ENCODE results near the gene LSP1. TPM values are rescaled to one million over a fixed set of nuclear protein-coding genes. Genes with fewer than 3 reads are reported as not detected.
A peak's percentile ranks its signal among the peaks of the same experiment; 100 is the strongest.
"Not testable (repeated sequence)": the region's sequence is repeated elsewhere in the genome, so short reads cannot be mapped to it uniquely, and the experiment has no call there.

Gene LSP1
- total RNA-seq, 1 experiment from 2014 or later = 0.90 TPM

DNA sequence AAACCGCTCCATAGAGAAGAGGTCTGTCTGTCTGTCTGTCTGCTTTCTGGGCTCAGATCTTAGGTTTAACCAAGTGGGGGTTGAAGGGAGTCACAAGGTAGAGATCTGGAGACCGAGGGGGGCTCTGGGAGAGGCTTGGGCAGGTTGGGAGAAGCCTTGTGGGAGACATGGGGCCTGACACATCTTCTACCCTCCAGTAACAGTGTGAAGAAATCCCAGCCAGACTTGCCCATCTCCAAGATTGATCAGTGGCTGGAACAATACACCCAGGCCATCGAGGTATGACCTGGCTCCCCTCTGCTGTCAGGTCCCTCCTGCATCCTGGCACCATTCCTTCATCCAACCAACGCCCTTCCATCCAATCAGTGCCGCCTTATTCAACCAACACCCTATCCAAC is 31.4 kb downstream of the LSP1 start:
- H3K9me3 ChIP-seq (ENCODE audit: control insufficient read depth, insufficient read depth, low read depth, low read length) = no peaks in the 10 kb centered on the region
- no peak overlapping the region for H3K27ac ChIP-seq (ENCODE audit: low read length)
- no peak for ATAC-seq
- no peak for TF ChIP-seq REST (IDR thresholded peaks at IDR 0.05; ENCODE audit: insufficient read depth in 1 of 2, low read depth in 2 of 2, low read length in 1 of 2)
- TF ChIP-seq POLR2AphosphoS5 (IDR thresholded peaks at IDR 0.05; ENCODE audit: low read depth, low read length) = no peak
- no peak for TF ChIP-seq SIN3A (IDR thresholded peaks at IDR 0.05; ENCODE audit: borderline replicate concordance, insufficient read depth, low read depth, low read length)
- no peak for TF ChIP-seq TCF7L2 (IDR thresholded peaks at IDR 0.05; ENCODE audit: low read depth, low read length)
- ChIA-PET CTCF (interaction anchor here (0.6 to 0.9 kb wide), 3 partner anchors 17 to 267 kb away, joined by 3 to 6 read pairs (median 5); no protein-coding TSS in a partner anchor), POLR2A (no interaction called here)
- H3K4me1 ChIP-seq (ENCODE audit: control insufficient read depth, insufficient read depth, low read length) = peaks cover 2% of the 10 kb centered on the region; the same call in 1 of the 2 replicates
- H3K4me3 ChIP-seq (ENCODE audit: low read depth in 2 of 2, low read length in 2 of 2) = no peak overlapping the region
- no TSS peak for BruUV-seq (replicated peaks)
- H3K36me3 ChIP-seq (ENCODE audit: control insufficient read depth, insufficient read depth, low read length) = no peaks in the 10 kb centered on the region
- intact Hi-C loops (cut with micrococcal nuclease; ENCODE audit: unreplicated experiment) = no loop called here
- in situ Hi-C loops (cut with HindIII; ENCODE audit: low pct_unique_long_range_greater_than_20kb, low sequenced_read_pairs) = no loop called here
- no peaks in the 10 kb centered on the region for H3K27me3 ChIP-seq (ENCODE audit: control insufficient read depth, insufficient read depth, low read length)
- no peak for DNase-seq (ENCODE audit: low read depth, low spot score)

- in situ Hi-C loops (cut with HindIII; ENCODE audit: low pct_unique_long_range_greater_than_20kb, low sequenced_read_pairs); H3K4me3 ChIP-seq (ENCODE audit: low read depth in 2 of 2, low read length in 2 of 2); CTCF ChIA-PET; H3K36me3 ChIP-seq (ENCODE audit: control insufficient read depth, insufficient read depth, low read length); ATAC-seq; H3K27me3 ChIP-seq (ENCODE audit: control insufficient read depth, insufficient read depth, low read length); H3K9me3 ChIP-seq (ENCODE audit: control insufficient read depth, insufficient read depth, low read depth, low read length); DNase-seq (ENCODE audit: low read depth, low spot score); BruUV-seq (replicated peaks); H3K4me1 ChIP-seq (ENCODE audit: control insufficient read depth, insufficient read depth, low read length); POLR2A ChIA-PET; intact Hi-C loops (cut with micrococcal nuclease; ENCODE audit: unreplicated experiment); H3K27ac ChIP-seq (ENCODE audit: low read length): not testable (repeated sequence)
Measured at GRCh38 chr11:1886551-1886950, 33.7 kb downstream of the LSP1 start.

DNA sequence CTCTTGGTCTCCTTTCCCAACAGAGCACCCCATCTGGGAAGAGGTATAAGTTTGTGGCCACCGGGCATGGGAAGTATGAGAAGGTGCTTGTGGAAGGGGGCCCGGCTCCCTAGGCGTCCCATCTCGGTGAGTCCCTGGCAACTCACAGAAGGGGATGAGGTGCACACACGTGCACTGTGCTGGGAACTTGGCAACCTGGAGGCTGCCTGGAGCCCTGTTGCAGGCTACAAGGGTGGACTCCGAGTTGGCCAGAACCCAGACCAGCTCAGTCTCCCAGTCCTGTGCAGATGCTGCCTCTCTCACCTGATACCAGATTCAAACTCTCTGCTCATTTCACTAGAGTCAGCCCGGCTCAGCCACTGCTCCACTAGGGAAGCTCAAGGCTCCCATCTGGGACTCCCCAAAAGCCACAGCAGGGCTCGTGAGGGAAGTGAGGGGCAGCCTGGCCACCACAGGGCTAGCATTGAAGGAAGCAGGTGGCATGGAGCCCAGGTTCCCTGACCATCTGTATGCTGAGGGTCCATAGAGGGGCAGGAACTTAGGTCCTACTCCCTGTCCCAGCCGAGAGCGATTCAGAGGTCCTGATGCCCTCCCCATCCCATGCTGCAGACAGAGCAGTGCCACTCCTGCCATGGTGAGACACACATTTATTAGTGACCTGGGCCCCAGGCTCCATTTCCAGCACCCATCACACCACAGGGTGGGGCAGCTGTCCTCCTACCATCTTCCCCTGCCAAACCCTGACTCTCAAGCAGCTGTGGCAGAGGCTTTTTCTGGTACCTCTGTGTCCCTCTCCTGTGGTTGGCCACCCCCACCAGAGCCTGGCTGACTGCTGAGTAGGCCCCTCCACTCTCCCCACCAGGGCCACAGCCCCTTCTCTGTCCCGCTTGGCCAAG is 34.8 kb downstream of the LSP1 start:
- Histone ChIP-seq H3K36me3 (ENCODE audit: control insufficient read depth, insufficient read depth, low read length) (no peaks in the 10 kb centered on the region), H3K4me3 (ENCODE audit: low read depth in 2 of 2, low read length in 2 of 2) (no peak overlapping the region), H3K27me3 (ENCODE audit: control insufficient read depth, insufficient read depth, low read length) (no peaks in the 10 kb centered on the region), H3K27ac (ENCODE audit: low read length) (no peak overlapping the region), H3K4me1 (ENCODE audit: control insufficient read depth, insufficient read depth, low read length) (no peaks in the 10 kb centered on the region), H3K9me3 (ENCODE audit: control insufficient read depth, insufficient read depth, low read depth, low read length) (no peaks in the 10 kb centered on the region)
- POLR2A ChIA-PET = no interaction called here
- intact Hi-C loops (cut with micrococcal nuclease; ENCODE audit: unreplicated experiment) = no loop called here
- TF ChIP-seq SIN3A (IDR thresholded peaks at IDR 0.05; ENCODE audit: borderline replicate concordance, insufficient read depth, low read depth, low read length) (no peak), POLR2AphosphoS5 (IDR thresholded peaks at IDR 0.05; ENCODE audit: low read depth, low read length) (no peak), REST (IDR thresholded peaks at IDR 0.05; ENCODE audit: insufficient read depth in 1 of 2, low read depth in 2 of 2, low read length in 1 of 2) (no peak)
- TF ChIP-seq, protein P1, sequence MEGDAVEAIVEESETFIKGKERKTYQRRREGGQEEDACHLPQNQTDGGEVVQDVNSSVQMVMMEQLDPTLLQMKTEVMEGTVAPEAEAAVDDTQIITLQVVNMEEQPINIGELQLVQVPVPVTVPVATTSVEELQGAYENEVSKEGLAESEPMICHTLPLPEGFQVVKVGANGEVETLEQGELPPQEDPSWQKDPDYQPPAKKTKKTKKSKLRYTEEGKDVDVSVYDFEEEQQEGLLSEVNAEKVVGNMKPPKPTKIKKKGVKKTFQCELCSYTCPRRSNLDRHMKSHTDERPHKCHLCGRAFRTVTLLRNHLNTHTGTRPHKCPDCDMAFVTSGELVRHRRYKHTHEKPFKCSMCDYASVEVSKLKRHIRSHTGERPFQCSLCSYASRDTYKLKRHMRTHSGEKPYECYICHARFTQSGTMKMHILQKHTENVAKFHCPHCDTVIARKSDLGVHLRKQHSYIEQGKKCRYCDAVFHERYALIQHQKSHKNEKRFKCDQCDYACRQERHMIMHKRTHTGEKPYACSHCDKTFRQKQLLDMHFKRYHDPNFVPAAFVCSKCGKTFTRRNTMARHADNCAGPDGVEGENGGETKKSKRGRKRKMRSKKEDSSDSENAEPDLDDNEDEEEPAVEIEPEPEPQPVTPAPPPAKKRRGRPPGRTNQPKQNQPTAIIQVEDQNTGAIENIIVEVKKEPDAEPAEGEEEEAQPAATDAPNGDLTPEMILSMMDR (IDR thresholded peaks at IDR 0.05) = no peak
- in situ Hi-C loops (cut with HindIII; ENCODE audit: low pct_unique_long_range_greater_than_20kb, low sequenced_read_pairs) = no loop called here
- no TSS peak for BruUV-seq (replicated peaks)
- ATAC-seq (peak; percentile 22), DNase-seq (ENCODE audit: low read depth, low spot score) (no peak)
- CTCF ChIA-PET = no interaction called here

Measured in Panc1 (cell line).